Activated CD4-positive, CD25-positive, alpha-beta regulatory T cell treated with anti-CD3 and anti-CD28 coated beads, Interleukin-2, amount 50 U/mL, for 24 hours (primary cell): ENCODE results near the gene TIAM2.

Experiments
- ATAC-seq, 2 donors: fragments of 150-1000 bp; cut with Tn5 transposase; one replicate each; pipeline ENCODE4 v1.10.0; 2021; ENCODE audit warnings: mild to moderate bottlenecking in 1 of 2, moderate library complexity in 1 of 2

The TIAM2 gene

DNA sequence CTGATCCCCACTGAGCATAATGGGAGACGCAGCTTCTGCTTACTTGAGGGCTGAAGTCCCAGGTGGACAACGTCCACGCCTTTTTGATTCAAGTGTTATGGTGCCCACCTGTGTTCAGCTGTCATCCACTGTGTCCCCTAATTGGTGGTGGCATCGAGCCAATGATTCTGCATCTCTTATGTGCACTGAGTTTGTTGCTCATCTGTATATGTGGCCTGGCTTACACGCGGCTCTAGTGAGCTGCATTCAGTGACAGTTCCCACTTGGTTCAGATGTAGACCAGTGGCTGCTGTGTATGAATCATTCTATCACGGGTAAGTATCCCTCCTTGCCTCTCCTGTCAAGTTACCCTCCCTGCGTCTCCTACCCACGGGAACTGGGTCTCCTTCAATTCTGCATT is 137.5 kb downstream of the TIAM2 start:
- ATAC-seq, result no peak

DNA sequence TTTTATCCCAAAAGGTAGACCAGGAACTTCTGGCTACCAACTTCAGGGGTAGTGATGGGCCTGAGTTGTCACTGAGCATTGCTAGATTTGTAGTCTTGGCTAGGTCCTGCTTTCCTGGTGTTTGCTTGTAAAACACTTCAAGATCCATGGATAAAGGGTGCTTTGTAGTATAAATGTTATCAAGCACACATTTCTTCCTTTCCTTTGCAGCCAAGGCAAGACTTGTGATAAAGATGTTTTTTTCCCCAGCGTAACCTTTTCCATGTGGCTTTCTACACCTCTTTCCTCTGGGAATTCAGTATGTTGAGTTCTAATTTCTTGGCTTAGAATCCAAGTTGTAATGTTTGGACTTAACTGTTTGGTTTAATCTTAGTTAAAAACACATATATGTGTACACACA is 145.9 kb downstream of the TIAM2 start:
- no peak for ATAC-seq

DNA sequence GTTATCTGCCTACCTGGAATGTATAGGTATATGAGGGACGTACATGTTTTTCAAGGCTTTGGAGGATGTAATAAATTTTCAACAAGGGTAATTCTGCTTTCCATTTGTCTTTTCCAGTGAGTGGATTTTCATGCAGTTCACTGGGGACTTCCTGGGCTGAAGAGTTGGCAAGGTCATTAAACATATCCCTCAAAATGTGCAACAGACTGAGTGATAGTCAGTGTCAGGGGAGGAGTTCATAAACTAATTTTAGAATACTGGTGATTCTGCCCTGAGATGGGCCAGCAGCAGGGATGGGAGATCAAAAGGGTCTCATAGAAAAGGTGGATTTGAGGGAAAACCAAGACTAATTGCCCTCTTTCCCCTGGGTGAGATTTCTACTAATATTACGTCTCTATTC is 146.4 kb downstream of the TIAM2 start:
- ATAC-seq, result no peak

DNA sequence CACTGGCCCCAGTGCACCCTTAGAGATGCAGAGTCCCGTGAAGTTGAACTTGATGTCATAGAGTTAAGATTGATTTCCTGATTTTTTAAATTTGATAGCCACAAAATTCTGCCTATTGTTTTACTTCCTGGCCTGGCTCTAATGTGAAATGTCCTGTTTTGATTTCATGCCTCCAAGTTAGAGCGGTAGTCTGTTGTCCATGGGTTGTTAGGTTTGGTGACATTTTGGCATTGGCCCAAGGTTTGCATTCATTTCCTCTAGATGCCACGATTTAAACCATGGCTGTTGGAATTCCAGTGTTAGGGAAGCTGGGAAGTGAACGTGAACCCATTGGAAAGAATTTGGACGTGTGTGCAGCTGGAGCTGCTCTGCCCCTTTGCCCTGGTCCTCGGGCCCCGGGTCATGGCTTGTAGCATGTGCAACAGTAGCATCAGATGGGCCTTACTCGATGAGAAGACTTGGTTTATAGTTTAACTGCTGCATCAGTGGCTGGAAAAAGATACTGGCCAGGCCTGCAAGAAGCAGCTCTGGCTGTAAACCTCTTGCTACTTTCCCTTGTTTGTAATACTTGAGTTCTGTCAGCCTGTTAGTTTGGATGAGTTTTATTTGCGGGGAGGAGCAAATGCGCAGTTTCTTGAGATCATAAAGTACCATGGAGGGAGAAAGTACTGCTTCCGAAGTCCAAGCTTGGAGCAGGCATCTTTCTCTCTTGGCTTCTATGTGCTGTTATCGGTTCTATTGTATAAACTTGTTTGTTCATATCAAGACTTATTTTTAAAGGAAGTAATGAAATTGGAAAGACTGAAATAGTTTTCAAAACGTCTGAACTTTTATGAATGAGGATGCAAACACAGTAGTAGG is 147.3 kb downstream of the TIAM2 start:
- ATAC-seq, result no peak

DNA sequence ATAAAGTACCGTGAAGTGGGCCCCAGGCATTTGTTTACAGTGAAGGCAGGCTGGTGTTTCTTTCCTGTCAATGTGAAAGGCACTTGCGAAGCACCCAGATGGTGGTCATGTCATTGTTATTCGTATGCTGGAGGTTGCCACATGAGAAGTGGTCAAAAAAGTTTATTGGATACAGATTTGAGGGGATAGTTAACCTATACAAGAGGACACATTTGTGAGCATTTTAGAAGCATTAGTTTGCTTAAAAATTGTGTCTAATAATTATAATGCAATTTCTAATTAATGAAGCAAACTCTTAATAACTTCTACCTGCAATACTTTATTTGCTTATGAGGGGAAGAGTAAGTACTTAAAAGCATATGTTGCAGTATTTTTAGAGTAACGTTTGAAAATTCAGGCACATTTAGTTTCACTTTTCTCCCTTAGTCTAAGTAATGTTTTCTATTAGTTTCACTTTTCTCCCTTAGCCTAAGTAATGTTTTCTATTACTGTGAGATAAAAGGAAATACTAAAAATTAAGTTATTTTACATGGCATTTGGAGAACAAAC is 148.0 kb downstream of the TIAM2 start:
- peak in 1 of 2 donors; percentile 30 for ATAC-seq

DNA sequence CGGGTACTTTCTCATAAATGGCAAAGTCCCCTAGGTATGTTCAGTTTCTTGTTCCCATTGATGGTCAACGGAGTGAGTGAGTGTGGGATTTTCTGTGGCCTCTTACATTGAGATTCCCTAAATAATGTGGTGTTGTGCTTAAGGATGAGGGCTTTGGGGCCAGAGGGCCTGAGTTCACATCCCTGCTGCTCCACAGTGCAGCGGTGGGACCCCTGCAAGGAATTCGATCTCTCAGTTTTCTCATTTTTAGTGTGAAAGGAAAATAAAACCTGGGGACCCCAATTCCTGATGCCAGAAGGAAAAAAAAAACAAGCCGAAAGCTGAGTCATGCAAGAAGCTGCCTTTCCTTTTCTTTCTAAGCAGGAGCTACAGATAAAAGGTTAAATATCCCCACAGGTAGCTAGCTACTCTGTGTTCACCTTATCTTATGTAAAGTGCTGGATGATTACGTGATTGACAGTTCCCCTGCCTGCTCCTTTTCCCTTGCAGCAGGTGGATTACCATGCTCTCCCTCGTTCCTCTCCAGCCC is 148.5 kb downstream of the TIAM2 start:
- ATAC-seq, result no peak

DNA sequence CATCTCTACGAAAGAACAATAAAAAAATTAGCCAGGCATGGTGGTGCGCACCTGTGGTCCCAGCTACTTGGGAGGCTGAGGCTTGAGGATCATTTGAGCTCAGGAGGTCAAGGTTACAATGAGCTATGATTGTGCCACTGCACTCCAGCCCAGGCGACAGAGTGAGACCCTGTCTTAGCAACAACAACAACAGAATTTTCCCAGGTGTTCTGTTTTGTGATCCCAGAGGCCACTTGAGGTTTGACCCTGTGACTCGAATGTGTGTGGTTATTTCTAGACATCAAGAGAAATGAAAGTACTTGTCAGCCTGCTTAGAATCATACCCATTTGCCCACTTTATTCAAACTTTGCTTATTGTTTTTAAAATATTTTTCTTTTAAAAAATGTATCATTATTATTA is 151.1 kb downstream of the TIAM2 start:
- ATAC-seq, result no peak

DNA sequence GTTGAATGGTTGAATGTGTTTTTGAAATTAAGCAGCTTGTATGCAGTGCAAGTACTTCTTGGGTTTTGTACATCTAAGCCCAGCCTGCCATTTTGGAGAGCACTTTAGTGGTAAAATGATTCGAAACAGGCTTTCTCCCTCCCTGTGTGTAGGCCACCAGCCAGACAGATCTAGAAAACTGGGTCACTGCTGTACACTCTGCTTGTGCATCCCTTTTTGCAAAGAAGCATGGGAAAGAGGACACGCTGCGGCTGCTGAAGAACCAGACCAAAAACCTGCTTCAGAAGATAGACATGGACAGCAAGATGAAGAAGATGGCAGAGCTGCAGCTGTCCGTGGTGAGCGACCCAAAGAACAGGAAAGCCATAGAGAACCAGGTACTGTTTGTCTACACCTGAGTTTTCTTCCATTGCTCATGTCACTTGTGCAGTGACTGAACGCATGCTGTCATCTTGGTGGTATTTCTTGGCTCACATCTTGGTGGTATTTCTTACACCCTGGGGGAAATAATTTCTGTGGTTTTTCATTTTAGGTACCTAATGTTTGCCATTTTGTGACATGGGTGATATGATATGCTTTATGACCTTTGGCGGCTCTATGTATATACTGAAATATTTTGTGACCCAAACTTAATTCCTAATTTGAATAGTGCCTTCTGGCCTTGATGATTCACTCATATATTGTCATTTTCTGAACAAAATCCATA is 153.0 kb downstream of the TIAM2 start:
- ATAC-seq, result no peak

DNA sequence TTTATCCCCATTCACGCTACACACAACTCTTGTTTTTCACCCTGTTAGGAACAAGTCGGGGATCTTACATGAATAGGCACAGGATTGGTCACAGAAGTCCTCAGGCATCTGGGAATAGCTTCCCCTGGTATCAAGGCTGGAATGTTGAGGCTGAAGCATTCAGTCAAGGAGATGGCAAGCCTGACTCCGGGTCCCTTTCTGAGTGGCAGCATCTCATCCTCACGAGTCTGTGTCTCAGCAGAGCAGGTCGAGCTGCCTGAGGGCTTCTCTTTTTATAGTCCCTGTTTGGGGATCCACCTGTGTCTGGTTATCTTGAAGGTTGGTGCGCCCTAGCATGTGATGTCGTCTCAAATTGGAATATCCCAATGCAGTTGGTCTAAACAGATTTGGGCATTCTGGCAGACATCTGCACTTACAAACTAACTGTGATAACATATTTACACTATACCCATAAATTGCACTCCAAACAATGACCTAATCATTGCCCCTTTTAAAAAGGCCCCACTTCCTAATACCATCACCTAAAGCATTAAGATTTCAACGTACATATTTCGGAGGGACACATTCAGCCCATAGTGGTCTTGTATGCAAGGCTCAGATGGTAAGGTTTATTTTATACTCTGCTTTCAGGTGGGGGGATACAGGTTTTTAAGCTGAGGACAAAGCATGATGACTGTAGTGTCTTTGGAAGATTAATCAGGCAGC is 156.0 kb downstream of the TIAM2 start:
- no peak for ATAC-seq

DNA sequence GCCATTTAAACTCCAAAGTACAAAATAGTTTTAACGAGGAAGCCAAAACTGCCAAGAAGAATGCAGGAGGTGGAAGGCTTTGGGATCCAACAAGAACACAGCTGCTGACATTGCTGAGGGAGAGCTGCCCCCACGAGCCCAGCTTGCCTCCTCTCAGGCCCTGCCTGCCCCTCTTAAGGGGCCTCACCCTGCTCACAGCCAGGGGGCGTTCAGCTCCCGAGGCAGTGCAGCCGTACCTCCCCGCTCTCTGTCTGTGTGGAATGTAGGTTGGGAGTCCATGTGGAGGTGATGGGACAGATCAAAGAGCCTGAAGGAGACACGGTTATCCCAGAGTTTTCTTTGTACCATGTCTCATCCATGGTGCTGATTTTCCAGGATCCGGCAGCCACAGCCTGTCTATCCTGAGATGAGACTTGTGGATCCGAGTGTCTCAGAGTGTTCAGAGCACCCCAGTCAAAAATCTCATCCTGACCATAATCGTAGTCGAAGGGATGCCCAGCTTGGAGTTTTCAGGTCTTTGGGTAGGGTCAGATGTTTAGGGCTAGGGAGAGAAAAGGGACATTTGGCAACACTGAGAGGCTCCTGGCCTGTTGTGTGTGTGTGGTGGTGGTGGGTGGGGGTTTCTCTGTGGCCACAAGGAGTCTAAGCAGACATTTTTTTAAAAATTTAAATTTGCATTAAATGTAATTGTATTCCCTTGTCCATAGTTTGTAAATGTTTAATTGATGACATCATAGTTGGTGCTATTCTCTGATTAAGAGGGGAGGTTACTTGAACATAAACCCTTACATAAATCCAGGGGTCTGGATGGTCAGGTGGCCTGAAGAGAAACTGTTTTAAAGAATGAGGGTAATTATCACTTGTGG is 157.3 kb downstream of the TIAM2 start:
- ATAC-seq, result no peak

DNA sequence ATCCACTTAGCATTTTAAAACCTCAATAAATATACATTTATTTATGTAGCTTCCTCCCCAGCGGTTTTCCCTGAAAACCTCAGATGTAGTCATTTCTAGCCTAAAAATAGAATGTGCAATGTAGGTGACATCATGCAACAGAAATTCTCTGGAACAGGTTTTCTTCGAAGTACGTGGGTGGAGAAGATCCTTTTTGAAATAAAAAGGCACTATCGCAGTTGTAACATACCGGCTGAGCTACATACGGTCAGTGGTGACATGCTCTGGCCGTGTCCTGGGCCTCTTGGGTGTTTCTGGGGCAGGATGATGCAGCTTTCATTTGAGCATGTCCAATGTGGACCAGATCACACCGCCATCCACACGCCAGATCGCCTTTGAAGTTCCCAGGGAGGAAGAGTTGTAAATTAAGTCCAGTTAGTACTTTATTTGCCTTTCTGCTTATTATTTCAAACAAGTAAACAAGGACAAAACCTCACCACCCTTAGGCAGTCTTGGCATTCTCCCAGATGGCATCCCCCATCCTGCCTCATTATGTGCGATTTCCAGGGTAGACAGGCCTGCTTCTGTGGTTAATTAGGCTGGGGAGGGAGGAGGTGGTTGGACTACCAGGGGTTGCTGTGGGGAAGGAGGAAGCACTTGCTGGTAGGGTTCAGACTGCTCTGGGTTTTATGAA is 159.2 kb downstream of the TIAM2 start:
- ATAC-seq, result peak; percentile 50 to 59

DNA sequence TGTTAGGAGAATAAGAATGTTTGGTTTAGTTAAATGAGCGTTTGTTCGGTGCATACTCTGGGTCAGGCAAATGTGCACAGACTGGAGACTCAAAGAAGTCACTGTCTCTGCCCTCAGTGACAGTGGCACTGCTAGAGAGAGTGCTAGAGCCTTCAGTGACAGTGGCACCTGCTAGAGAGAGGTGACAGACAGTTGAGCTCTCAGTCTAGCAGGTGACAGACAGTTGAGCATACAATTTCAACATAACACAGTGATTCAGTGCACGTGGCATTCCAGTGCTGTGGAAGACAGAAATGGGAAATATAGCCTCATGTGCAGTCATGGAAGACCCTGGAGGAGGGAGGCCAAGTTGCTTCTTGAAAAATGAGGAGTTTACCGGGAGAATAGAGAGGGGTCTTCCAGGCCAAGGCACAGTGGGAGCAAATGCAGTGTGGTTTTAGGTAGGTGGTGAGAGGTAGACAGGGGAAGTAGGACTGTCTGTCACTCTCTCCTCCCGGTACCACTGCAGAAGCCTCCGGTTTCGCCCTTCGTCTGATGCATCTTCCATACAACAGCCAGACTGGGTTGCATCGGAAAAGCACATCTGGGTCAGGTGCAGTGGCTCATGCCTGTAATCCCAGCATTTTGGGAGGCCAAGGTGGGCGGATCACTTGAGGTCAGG is 160.8 kb downstream of the TIAM2 start:
- peak; percentile 64 to 65 for ATAC-seq

DNA sequence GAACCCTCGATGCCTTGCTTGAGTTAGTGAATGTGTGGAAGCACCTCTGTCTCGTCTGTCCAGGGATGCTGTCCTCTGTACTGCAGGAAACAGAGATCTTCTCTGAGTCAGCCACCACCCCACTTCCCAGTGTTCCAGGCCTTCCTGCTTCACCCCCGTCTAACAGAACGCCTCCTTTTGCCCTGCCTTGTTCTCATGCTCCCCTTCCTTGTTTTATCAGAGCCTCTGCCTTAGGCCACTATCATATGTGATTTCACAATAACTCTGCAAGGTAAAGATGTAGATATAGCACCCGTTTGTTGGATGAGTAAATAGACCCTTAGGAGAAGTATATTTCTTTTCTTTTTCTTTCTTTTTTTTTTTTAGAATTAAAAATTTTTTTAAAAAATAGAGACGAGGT is 162.0 kb downstream of the TIAM2 start:
- no peak for ATAC-seq

DNA sequence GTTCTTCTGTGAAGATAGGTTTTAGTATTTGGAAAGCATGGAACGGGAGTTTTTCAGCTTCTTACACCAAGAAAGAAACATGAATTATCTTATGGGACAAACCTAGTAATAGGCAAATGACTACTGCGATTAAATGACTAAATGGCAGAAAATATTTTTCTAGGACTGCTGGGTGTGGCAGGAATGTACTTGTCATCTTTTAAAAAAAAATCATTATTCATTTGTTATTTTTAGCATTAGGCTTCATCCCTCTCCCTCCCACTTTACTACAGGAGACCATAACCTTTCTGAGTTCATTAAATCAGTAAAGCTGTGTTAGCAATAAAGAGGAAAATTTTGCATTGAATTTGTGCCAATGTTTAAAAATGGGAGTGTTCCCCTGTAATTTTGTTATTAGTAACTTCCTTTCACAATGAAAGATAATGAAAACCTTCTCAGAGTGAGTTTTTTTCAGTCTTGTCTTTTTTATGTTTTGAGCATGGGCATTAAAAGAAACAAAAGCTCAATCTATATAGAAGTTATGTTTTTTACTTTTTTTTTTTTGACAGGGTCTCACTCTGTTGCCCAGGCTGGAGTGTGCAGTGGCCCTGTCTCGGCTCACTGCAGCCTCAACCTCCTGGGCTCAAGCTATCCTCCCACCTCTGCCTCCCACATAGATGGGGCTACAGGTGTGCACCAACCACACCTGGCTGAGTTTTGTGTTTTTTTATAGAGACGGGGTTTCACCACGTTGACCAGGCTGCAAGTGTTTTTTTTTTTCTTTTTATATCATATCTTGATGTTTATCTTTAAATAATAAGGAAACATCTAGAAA is 163.1 kb downstream of the TIAM2 start:
- ATAC-seq, result peak; percentile 15 to 52

DNA sequence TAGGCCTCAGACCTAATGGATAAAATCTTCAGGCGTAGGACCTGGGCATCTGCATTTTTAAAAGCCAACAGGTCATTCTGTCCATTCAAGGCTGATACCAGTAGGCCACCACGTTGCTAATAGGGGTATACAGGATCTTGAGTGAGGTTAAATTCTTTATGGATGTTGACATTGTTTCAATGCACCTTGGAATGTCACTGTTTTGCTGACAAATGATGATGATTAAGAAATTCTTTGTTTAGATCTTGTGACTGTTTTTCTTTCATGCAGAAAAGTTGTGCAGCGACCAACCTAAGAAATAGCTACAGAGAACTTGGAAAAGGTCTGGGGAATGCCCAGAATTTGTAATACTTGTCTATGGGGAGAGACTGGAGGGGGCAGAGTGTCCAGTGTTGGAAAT is 167.6 kb downstream of the TIAM2 start:
- ATAC-seq, result no peak

DNA sequence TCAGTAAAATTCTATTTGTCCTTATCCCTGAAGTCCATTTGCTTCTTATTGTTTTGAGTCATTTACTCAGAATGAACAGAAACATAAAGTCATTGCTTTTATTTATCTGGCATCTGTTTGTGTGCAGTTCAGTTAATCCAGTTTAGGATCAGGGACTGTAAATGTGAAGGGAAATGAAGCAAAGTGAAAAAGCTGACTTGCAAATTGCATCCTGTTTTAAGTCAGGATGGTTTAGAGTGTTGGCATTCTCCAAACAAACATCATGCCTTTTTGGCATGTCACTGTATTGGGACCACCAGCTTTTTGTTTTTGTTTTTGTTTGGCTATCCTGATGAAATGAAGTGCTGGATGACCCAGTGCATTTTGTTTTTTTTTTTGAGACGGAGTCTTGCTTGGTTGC is 168.5 kb downstream of the TIAM2 start:
- no peak for ATAC-seq

DNA sequence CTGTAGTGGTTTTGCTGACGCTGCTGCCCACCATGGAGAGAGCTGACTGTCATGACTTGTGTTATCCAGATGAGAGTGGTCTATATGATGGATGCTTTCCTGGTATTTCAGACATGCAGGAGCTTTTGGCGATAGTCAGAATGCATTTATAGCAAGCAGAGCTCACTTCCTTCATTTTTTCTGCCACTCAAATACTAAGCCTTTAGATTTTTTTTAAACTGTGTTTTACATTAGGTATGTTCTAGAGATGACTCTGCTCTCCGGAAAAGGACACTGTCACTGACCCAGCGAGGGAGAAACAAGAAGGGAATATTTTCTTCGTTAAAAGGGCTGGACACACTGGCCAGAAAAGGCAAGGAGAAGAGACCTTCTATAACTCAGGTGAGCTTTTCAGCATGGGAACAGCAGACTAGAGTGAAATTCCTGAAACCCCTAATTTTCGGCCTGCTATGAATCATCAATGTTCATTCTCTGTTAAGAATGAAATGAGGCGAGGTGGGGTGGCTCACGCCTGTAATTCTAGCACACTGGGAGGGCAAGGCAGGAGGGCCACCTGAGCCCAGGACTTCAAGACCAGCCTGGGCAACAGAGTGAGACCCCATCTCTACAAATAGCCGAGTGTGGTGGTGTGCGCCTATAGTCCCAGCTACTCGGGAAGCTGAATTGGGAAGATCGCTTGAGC is 170.1 kb downstream of the TIAM2 start:
- no peak for ATAC-seq

DNA sequence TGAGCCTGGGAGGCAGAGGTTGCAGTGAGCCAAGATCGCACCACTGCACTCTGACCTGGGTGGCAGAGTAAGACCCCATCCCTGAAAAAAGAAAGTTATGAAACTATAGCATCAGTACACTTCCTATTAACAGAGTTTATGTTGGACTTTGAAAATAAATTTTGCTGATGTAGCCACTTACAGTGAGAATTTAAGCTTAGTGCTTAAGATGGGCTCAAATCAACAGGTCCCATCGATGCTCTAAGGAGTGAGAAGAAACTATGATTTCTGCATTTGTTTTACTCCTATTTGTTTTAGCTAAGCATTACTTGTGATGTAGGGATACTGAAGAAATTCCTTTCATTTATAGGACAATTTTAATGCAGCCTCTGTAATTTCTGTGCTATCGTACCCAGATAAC is 175.4 kb downstream of the TIAM2 start:
- no peak for ATAC-seq

DNA sequence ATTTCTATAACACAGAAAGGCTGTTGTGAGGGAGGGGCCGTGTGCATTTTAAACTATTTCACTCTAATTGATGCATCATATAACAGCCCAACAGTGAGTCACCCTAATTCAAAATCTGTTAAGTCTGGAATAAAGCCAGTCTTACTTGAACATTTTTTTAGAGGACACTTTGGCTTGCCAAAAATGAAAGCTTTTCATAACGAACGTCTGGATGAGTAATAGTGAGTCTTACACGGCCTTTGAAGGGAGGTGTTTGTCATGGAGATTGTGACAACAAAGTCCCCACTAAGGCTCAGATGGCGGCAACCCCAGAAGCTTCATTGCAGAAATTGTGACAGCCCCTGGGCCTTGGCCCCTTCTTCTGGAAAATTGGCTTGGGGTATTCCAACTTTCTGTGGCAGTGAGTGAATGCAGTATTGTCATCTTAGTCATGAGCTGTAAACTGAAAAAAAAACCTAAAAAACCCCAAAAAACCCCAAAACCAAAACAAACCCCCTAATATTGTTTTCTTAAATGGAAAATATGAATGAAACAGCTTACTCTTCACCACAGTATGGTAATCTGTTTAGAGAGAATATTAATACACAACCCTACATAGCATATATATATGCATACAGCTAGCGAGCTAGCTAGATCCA is 176.1 kb downstream of the TIAM2 start:
- ATAC-seq, result peak; percentile 93 to 96
